WTC11 (cell line): Measurements from ENCODE around the gene RFX6. TPM values are rescaled to one million over a fixed set of nuclear protein-coding genes. Genes with fewer than 3 reads are reported as not detected.

Source experiments
- ATAC-seq: fragments of 200-7000 bp; cut with Tn5 transposase; 2 replicates; pipeline ENCODE4 v1.10.0; 2021; ENCODE audit warnings: mild to moderate bottlenecking, moderate library complexity
- CTCF ChIA-PET: fragments of 300-600 bp; sonication (Branson Sonifier 250); formaldehyde crosslinking; loops from one replicate; lab custom pipeline; 2021; ENCODE audit warnings: antibody characterized with exemption; lab: Charles Lee
- POLR2A ChIA-PET: fragments of 350-600 bp; sonication (Branson Sonifier 250); formaldehyde crosslinking; loops from one replicate; lab custom pipeline; 2021; ENCODE audit warnings: antibody characterized with exemption; lab: Charles Lee
- DNase-seq: peaks from one replicate; pipeline ENCODE4 v3.0.0; 2021; ENCODE audit warnings: low spot score
- H3K27ac Mint-ChIP-seq: 2 replicates; pipeline ENCODE4 v1.8.0; 2021; ENCODE audit warnings: mixed read lengths
- H3K27me3 Mint-ChIP-seq: 2 replicates; pipeline ENCODE4 v1.8.0; 2021; ENCODE audit warnings: low read depth, mild to moderate bottlenecking, moderate library complexity, mixed read lengths
- H3K36me3 Mint-ChIP-seq: 2 replicates; pipeline ENCODE4 v1.8.0; 2021; ENCODE audit warnings: mixed read lengths
- H3K4me1 Mint-ChIP-seq: 2 replicates; pipeline ENCODE4 v1.8.0; 2022; ENCODE audit warnings: mixed read lengths
- H3K4me3 Mint-ChIP-seq: 2 replicates; pipeline ENCODE4 v1.8.0; 2021; ENCODE audit warnings: mild to moderate bottlenecking, moderate library complexity, mixed read lengths
- H3K9me3 Mint-ChIP-seq: 2 replicates; pipeline ENCODE4 v1.8.0; 2021; ENCODE audit warnings: mixed read lengths
- CREM ChIP-seq: sonication (generic); formaldehyde crosslinking; IDR thresholded peaks from 2 replicates; pipeline ENCODE4 v1.8.1; 2022; ENCODE audit warnings: mild to moderate bottlenecking, missing genetic modification reagents, moderate library complexity
- ELF4 ChIP-seq: sonication (generic); formaldehyde crosslinking; IDR thresholded peaks from 2 replicates; pipeline ENCODE4 v1.8.1; 2022; ENCODE audit warnings: low read depth, mild to moderate bottlenecking, moderate library complexity, missing genetic modification reagents
- ERG ChIP-seq: fragments of 250-450 bp; sonication (Bioruptor Pico); IDR thresholded peaks from 2 replicates; pipeline ENCODE4 v1.8.0; 2021; ENCODE audit warnings: mild to moderate bottlenecking
- FOXK1 ChIP-seq: sonication (generic); formaldehyde crosslinking; IDR thresholded peaks from 2 replicates; pipeline ENCODE4 v1.8.0; 2022; ENCODE audit warnings: mild to moderate bottlenecking, moderate library complexity, missing genetic modification reagents
- GABPB1 ChIP-seq: sonication (generic); formaldehyde crosslinking; IDR thresholded peaks from 2 replicates; pipeline ENCODE4 v1.8.1; 2023; ENCODE audit warnings: mild to moderate bottlenecking, missing genetic modification reagents
- NFYB ChIP-seq: sonication (generic); formaldehyde crosslinking; conservative IDR thresholded peaks from 2 replicates; pipeline ENCODE4 v1.8.0; 2022; ENCODE audit warnings: low read depth, missing genetic modification reagents
- OVOL2 ChIP-seq: fragments of 250-450 bp; sonication (Bioruptor Pico); IDR thresholded peaks from 2 replicates; pipeline ENCODE4 v1.9.0; 2021; ENCODE audit warnings: mild to moderate bottlenecking, borderline replicate concordance
- RELA ChIP-seq: sonication (generic); formaldehyde crosslinking; IDR thresholded peaks from 2 replicates; pipeline ENCODE4 v1.8.1; 2022; ENCODE audit warnings: missing genetic modification reagents, mild to moderate bottlenecking, borderline replicate concordance
- RORB ChIP-seq: fragments of 250-450 bp; sonication (Bioruptor Pico); IDR thresholded peaks from 2 replicates; pipeline ENCODE4 v1.9.0; 2021; ENCODE audit warnings: mild to moderate bottlenecking
- TP53 ChIP-seq: sonication (generic); formaldehyde crosslinking; IDR thresholded peaks from 2 replicates; pipeline ENCODE4 v1.8.1; 2023; ENCODE audit warnings: mild to moderate bottlenecking, missing genetic modification reagents
- ZBTB21 ChIP-seq: sonication (generic); formaldehyde crosslinking; IDR thresholded peaks from 2 replicates; pipeline ENCODE4 v1.8.1; 2023; ENCODE audit warnings: mild to moderate bottlenecking, missing genetic modification reagents, borderline replicate concordance
- ZNF281 ChIP-seq: sonication (generic); formaldehyde crosslinking; IDR thresholded peaks from 2 replicates; pipeline ENCODE4 v1.8.0; 2023; ENCODE audit warnings: mild to moderate bottlenecking, missing genetic modification reagents
- ZNF317 ChIP-seq: sonication (generic); formaldehyde crosslinking; IDR thresholded peaks from 2 replicates; pipeline ENCODE4 v1.8.1; 2023; ENCODE audit warnings: low read depth, mild to moderate bottlenecking, moderate library complexity, missing genetic modification reagents, borderline replicate concordance
- ZNF396 ChIP-seq: fragments of 250-450 bp; sonication (Bioruptor Pico); IDR thresholded peaks from 2 replicates; pipeline ENCODE4 v1.8.0; 2021; ENCODE audit warnings: mild to moderate bottlenecking, moderate library complexity, borderline replicate concordance
- total RNA-seq: library from RNA; stranded (reverse); gene quantifications from 3 replicates; pipeline ENCODE4 v1.2.3, GENCODE V29; 2021
- TF ChIP-seq, protein P1 (sequence below): sonication (generic); formaldehyde crosslinking; IDR thresholded peaks from 2 replicates; pipeline ENCODE4 v1.8.1; 2022; ENCODE audit warnings: low read depth, mild to moderate bottlenecking, moderate library complexity, missing genetic modification reagents, borderline replicate concordance
- TF ChIP-seq, protein P2 (sequence below): sonication (generic); formaldehyde crosslinking; IDR thresholded peaks from 2 replicates; pipeline ENCODE4 v1.8.0; 2023; ENCODE audit warnings: missing genetic modification reagents, mild to moderate bottlenecking, borderline replicate concordance
- TF ChIP-seq, protein P3 (sequence below): sonication (generic); formaldehyde crosslinking; IDR thresholded peaks from 2 replicates; pipeline ENCODE4 v1.8.1; 2023; ENCODE audit warnings: mild to moderate bottlenecking, missing genetic modification reagents, borderline replicate concordance
- TF ChIP-seq, protein P4 (sequence below): sonication (generic); formaldehyde crosslinking; IDR thresholded peaks from 2 replicates; pipeline ENCODE4 v1.8.1; 2023; ENCODE audit warnings: mild to moderate bottlenecking, moderate library complexity, missing genetic modification reagents
- TF ChIP-seq, protein P5 (sequence below): sonication (generic); formaldehyde crosslinking; conservative IDR thresholded peaks from 2 replicates; pipeline ENCODE4 v1.8.1; 2022; ENCODE audit warnings: mild to moderate bottlenecking, missing genetic modification reagents
- TF ChIP-seq, protein P6 (sequence below): sonication (generic); formaldehyde crosslinking; IDR thresholded peaks from 2 replicates; pipeline ENCODE4 v1.8.1; 2023; ENCODE audit warnings: mild to moderate bottlenecking, missing genetic modification reagents, moderate library complexity

The RFX6 gene
- total RNA-seq, 1 experiment from 2014 or later = not detected

DNA sequence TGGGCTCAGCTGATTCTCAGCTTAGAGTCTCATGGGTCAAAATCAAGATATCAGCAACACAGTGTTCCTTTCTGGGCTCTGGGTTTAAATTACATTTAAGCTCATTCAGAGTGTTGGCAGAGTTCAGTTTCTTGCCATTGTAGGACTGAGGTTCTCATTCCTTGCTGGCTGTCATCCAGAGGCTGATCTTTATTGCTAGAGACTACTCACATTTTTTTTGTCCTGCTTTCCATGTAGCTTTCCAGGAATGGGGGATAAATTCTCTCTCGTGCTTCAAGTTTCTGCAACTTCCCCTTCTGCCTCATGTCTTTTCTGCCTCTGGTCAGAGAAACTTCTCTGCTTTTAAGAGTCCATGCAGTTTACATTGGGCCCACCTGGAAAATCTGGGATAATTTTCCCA lies 86.9 kb downstream of the RFX6 start:
- TF ChIP-seq, protein P1, sequence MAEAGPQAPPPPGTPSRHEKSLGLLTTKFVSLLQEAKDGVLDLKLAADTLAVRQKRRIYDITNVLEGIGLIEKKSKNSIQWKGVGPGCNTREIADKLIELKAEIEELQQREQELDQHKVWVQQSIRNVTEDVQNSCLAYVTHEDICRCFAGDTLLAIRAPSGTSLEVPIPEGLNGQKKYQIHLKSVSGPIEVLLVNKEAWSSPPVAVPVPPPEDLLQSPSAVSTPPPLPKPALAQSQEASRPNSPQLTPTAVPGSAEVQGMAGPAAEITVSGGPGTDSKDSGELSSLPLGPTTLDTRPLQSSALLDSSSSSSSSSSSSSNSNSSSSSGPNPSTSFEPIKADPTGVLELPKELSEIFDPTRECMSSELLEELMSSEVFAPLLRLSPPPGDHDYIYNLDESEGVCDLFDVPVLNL (CRISPR knock-in tag) = no peak
- TF ChIP-seq, protein P2, sequence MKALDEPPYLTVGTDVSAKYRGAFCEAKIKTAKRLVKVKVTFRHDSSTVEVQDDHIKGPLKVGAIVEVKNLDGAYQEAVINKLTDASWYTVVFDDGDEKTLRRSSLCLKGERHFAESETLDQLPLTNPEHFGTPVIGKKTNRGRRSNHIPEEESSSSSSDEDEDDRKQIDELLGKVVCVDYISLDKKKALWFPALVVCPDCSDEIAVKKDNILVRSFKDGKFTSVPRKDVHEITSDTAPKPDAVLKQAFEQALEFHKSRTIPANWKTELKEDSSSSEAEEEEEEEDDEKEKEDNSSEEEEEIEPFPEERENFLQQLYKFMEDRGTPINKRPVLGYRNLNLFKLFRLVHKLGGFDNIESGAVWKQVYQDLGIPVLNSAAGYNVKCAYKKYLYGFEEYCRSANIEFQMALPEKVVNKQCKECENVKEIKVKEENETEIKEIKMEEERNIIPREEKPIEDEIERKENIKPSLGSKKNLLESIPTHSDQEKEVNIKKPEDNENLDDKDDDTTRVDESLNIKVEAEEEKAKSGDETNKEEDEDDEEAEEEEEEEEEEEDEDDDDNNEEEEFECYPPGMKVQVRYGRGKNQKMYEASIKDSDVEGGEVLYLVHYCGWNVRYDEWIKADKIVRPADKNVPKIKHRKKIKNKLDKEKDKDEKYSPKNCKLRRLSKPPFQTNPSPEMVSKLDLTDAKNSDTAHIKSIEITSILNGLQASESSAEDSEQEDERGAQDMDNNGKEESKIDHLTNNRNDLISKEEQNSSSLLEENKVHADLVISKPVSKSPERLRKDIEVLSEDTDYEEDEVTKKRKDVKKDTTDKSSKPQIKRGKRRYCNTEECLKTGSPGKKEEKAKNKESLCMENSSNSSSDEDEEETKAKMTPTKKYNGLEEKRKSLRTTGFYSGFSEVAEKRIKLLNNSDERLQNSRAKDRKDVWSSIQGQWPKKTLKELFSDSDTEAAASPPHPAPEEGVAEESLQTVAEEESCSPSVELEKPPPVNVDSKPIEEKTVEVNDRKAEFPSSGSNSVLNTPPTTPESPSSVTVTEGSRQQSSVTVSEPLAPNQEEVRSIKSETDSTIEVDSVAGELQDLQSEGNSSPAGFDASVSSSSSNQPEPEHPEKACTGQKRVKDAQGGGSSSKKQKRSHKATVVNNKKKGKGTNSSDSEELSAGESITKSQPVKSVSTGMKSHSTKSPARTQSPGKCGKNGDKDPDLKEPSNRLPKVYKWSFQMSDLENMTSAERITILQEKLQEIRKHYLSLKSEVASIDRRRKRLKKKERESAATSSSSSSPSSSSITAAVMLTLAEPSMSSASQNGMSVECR (CRISPR knock-in tag) = no peak
- TF ChIP-seq ZBTB21 (CRISPR knock-in tag) (no peak), ZNF396 (CRISPR knock-in tag) (no peak), RELA (CRISPR knock-in tag) (no peak), ERG (CRISPR knock-in tag) (no peak), GABPB1 (no peak), RORB (CRISPR knock-in tag) (no peak), FOXK1 (CRISPR knock-in tag) (no peak), NFYB (CRISPR knock-in tag) (no peak), ELF4 (no peak), CREM (CRISPR knock-in tag) (no peak), ZNF281 (CRISPR knock-in tag) (no peak), OVOL2 (no peak), ZNF317 (no peak), TP53 (CRISPR knock-in tag) (no peak)
- TF ChIP-seq, protein P3, sequence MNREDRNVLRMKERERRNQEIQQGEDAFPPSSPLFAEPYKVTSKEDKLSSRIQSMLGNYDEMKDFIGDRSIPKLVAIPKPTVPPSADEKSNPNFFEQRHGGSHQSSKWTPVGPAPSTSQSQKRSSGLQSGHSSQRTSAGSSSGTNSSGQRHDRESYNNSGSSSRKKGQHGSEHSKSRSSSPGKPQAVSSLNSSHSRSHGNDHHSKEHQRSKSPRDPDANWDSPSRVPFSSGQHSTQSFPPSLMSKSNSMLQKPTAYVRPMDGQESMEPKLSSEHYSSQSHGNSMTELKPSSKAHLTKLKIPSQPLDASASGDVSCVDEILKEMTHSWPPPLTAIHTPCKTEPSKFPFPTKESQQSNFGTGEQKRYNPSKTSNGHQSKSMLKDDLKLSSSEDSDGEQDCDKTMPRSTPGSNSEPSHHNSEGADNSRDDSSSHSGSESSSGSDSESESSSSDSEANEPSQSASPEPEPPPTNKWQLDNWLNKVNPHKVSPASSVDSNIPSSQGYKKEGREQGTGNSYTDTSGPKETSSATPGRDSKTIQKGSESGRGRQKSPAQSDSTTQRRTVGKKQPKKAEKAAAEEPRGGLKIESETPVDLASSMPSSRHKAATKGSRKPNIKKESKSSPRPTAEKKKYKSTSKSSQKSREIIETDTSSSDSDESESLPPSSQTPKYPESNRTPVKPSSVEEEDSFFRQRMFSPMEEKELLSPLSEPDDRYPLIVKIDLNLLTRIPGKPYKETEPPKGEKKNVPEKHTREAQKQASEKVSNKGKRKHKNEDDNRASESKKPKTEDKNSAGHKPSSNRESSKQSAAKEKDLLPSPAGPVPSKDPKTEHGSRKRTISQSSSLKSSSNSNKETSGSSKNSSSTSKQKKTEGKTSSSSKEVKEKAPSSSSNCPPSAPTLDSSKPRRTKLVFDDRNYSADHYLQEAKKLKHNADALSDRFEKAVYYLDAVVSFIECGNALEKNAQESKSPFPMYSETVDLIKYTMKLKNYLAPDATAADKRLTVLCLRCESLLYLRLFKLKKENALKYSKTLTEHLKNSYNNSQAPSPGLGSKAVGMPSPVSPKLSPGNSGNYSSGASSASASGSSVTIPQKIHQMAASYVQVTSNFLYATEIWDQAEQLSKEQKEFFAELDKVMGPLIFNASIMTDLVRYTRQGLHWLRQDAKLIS (CRISPR knock-in tag) = no peak
- TF ChIP-seq, protein P4, sequence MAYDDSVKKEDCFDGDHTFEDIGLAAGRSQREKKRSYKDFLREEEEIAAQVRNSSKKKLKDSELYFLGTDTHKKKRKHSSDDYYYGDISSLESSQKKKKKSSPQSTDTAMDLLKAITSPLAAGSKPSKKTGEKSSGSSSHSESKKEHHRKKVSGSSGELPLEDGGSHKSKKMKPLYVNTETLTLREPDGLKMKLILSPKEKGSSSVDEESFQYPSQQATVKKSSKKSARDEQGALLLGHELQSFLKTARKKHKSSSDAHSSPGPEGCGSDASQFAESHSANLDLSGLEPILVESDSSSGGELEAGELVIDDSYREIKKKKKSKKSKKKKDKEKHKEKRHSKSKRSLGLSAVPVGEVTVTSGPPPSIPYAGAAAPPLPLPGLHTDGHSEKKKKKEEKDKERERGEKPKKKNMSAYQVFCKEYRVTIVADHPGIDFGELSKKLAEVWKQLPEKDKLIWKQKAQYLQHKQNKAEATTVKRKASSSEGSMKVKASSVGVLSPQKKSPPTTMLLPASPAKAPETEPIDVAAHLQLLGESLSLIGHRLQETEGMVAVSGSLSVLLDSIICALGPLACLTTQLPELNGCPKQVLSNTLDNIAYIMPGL (CRISPR knock-in tag) = no peak
- TF ChIP-seq, protein P5, sequence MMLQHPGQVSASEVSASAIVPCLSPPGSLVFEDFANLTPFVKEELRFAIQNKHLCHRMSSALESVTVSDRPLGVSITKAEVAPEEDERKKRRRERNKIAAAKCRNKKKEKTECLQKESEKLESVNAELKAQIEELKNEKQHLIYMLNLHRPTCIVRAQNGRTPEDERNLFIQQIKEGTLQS (CRISPR knock-in tag) = no peak
- TF ChIP-seq, protein P6, sequence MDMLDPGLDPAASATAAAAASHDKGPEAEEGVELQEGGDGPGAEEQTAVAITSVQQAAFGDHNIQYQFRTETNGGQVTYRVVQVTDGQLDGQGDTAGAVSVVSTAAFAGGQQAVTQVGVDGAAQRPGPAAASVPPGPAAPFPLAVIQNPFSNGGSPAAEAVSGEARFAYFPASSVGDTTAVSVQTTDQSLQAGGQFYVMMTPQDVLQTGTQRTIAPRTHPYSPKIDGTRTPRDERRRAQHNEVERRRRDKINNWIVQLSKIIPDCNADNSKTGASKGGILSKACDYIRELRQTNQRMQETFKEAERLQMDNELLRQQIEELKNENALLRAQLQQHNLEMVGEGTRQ (CRISPR knock-in tag) = no peak
- H3K27ac Mint-ChIP-seq = no peak overlapping the region
- no peak overlapping the region for H3K4me3 Mint-ChIP-seq
- CTCF ChIA-PET = interaction anchor here (1.3 to 2.0 kb wide), 2 partner anchors 184 to 304 kb away, joined by 4 read pairs; no protein-coding TSS in a partner anchor
- POLR2A ChIA-PET = no interaction called here
- peaks cover 3% of the 10 kb centered on the region; the same call in 1 of the 2 replicates for H3K27me3 Mint-ChIP-seq
- ATAC-seq (no peak), DNase-seq (no peak)
- no peaks in the 10 kb centered on the region for H3K9me3 Mint-ChIP-seq
- no peaks in the 10 kb centered on the region for H3K4me1 Mint-ChIP-seq
- H3K36me3 Mint-ChIP-seq = no peaks in the 10 kb centered on the region
